ENCODE data around the gene SFRP5.

Gene SFRP5

DNA sequence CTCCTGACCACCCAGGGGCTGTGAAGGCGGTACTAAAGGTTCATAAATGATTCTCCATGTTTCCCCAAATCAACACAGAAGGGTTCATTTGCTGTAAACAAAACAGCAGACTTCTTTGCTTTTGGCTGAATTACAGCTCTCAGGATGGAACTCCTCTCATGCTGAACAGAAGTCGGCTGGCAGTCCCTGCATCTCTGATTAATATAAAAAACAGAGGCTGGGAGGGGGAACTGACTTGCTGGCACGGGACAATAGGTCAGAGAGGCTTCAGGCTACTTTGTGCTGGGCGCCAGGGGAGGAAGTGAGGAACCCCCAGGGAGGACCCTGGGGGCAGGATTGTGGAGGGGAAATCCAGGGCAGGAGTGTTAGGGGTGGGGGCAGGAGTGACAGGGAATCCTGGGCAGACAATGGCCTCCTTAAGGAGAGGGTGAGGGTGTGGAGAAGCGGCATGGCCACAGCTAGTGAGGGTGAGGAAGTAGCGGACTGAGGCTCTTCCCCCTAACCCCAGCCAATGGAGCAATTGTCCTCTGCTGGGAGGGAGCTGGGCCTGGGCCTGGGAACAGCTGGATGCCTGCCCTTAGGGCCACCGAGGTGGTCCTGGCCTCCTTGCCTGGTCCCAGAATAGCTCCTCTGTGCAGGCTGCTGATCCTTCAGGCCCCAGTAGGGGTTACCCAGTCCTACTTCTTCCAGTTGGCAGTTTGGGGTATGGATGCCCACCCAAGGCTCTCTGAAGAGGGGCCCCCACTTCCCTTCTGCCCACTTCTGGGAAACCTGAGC lies 9.2 kb upstream of the SFRP5 start:
- no peak for TF ChIP-seq NFIC (IDR thresholded peaks at IDR 0.05)
- no peak for TF ChIP-seq TEAD4 (IDR thresholded peaks at IDR 0.05)
- TF ChIP-seq CEBPB (IDR thresholded peaks at IDR 0.05), result no peak
- no peak for TF ChIP-seq TCF12 (IDR thresholded peaks at IDR 0.05; ENCODE audit: low read depth)
- TF ChIP-seq, protein P1, sequence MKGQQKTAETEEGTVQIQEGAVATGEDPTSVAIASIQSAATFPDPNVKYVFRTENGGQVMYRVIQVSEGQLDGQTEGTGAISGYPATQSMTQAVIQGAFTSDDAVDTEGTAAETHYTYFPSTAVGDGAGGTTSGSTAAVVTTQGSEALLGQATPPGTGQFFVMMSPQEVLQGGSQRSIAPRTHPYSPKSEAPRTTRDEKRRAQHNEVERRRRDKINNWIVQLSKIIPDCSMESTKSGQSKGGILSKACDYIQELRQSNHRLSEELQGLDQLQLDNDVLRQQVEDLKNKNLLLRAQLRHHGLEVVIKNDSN (IDR thresholded peaks at IDR 0.05), result no peak
- no peak for TF ChIP-seq RAD21 (IDR thresholded peaks at IDR 0.05; ENCODE audit: low read depth)
- TF ChIP-seq YY1 (IDR thresholded peaks at IDR 0.05; ENCODE audit: low read depth), result no peak
- TF ChIP-seq EGR1 (IDR thresholded peaks at IDR 0.05), result no peak
- TF ChIP-seq, protein P2, sequence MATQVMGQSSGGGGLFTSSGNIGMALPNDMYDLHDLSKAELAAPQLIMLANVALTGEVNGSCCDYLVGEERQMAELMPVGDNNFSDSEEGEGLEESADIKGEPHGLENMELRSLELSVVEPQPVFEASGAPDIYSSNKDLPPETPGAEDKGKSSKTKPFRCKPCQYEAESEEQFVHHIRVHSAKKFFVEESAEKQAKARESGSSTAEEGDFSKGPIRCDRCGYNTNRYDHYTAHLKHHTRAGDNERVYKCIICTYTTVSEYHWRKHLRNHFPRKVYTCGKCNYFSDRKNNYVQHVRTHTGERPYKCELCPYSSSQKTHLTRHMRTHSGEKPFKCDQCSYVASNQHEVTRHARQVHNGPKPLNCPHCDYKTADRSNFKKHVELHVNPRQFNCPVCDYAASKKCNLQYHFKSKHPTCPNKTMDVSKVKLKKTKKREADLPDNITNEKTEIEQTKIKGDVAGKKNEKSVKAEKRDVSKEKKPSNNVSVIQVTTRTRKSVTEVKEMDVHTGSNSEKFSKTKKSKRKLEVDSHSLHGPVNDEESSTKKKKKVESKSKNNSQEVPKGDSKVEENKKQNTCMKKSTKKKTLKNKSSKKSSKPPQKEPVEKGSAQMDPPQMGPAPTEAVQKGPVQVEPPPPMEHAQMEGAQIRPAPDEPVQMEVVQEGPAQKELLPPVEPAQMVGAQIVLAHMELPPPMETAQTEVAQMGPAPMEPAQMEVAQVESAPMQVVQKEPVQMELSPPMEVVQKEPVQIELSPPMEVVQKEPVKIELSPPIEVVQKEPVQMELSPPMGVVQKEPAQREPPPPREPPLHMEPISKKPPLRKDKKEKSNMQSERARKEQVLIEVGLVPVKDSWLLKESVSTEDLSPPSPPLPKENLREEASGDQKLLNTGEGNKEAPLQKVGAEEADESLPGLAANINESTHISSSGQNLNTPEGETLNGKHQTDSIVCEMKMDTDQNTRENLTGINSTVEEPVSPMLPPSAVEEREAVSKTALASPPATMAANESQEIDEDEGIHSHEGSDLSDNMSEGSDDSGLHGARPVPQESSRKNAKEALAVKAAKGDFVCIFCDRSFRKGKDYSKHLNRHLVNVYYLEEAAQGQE (IDR thresholded peaks at IDR 0.05; ENCODE audit: low read depth), result no peak
- TF ChIP-seq CREB1 (IDR thresholded peaks at IDR 0.05; ENCODE audit: low read depth), result no peak
- TF ChIP-seq, protein P3, sequence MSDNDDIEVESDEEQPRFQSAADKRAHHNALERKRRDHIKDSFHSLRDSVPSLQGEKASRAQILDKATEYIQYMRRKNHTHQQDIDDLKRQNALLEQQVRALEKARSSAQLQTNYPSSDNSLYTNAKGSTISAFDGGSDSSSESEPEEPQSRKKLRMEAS (IDR thresholded peaks at IDR 0.05), result no peak
- TF ChIP-seq TAF1 (IDR thresholded peaks at IDR 0.05; ENCODE audit: low read depth), result no peak
- no peak for TF ChIP-seq EP300 (IDR thresholded peaks at IDR 0.05; ENCODE audit: borderline replicate concordance)
- TF ChIP-seq FOXM1 (IDR thresholded peaks at IDR 0.05; ENCODE audit: borderline replicate concordance, low read depth), result no peak
- no peak for TF ChIP-seq ZBTB7A (IDR thresholded peaks at IDR 0.05; ENCODE audit: low read depth)

DNA sequence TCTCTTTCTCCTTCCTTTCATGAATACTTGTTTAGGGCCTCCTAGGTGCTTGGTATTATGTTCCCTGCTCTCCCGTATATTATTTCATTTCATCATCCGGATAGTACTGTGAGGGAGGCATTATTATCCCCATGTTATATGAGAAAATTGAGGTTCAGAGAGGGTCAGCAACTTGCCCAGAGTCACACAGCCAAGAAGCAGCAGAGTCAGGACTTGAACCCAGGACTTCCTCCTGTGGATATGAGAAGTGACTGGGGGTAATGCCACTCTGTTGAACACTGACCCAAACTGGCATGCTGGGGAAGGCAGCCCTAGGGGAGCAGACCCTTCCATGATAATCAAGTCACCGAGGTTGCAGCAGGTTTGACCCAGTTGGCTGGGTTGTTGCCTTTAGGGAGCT lies 8.2 kb upstream of the SFRP5 start:
- no peak for TF ChIP-seq RAD21 (IDR thresholded peaks at IDR 0.05; ENCODE audit: low read depth)
- TF ChIP-seq TCF12 (IDR thresholded peaks at IDR 0.05; ENCODE audit: low read depth), result no peak
- no peak for TF ChIP-seq NFIC (IDR thresholded peaks at IDR 0.05)

DNA sequence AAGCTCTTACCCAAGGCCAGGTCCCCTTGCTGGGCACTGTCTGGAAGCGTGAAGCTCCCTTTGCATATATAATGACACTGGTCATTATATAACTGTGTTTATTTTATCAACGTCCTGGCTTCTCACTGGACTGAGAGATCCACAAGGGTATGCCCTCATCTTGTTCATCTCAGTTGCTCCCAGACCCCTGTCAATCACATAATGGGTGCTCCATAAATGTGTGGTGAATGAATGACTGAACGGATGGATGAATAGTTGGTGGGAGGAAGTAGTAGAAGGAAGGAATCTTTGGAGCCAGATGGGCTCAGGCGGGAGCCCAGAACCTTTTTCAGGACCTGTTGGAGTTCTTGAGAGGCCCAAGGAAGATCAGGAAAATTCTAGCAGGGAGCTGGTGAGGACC lies 7.7 kb upstream of the SFRP5 start:
- no peak for TF ChIP-seq EGR1 (IDR thresholded peaks at IDR 0.05)
- TF ChIP-seq NFIC (IDR thresholded peaks at IDR 0.05), result no peak
- no peak for TF ChIP-seq TAF1 (IDR thresholded peaks at IDR 0.05; ENCODE audit: low read depth)
- no peak for TF ChIP-seq TCF12 (IDR thresholded peaks at IDR 0.05; ENCODE audit: low read depth)
- TF ChIP-seq FOXM1 (IDR thresholded peaks at IDR 0.05; ENCODE audit: borderline replicate concordance, low read depth), result no peak
- TF ChIP-seq CREB1 (IDR thresholded peaks at IDR 0.05; ENCODE audit: low read depth), result no peak
- TF ChIP-seq, protein P2 (IDR thresholded peaks at IDR 0.05; ENCODE audit: low read depth), result no peak
- TF ChIP-seq YY1 (IDR thresholded peaks at IDR 0.05; ENCODE audit: low read depth), result no peak
- no peak for TF ChIP-seq RAD21 (IDR thresholded peaks at IDR 0.05; ENCODE audit: low read depth)
- TF ChIP-seq, protein P3 (IDR thresholded peaks at IDR 0.05), result no peak
- TF ChIP-seq EP300 (IDR thresholded peaks at IDR 0.05; ENCODE audit: borderline replicate concordance), result no peak
- no peak for TF ChIP-seq CEBPB (IDR thresholded peaks at IDR 0.05)
- no peak for TF ChIP-seq TEAD4 (IDR thresholded peaks at IDR 0.05)
- TF ChIP-seq, protein P1 (IDR thresholded peaks at IDR 0.05), result no peak
- no peak for TF ChIP-seq ZBTB7A (IDR thresholded peaks at IDR 0.05; ENCODE audit: low read depth)

DNA sequence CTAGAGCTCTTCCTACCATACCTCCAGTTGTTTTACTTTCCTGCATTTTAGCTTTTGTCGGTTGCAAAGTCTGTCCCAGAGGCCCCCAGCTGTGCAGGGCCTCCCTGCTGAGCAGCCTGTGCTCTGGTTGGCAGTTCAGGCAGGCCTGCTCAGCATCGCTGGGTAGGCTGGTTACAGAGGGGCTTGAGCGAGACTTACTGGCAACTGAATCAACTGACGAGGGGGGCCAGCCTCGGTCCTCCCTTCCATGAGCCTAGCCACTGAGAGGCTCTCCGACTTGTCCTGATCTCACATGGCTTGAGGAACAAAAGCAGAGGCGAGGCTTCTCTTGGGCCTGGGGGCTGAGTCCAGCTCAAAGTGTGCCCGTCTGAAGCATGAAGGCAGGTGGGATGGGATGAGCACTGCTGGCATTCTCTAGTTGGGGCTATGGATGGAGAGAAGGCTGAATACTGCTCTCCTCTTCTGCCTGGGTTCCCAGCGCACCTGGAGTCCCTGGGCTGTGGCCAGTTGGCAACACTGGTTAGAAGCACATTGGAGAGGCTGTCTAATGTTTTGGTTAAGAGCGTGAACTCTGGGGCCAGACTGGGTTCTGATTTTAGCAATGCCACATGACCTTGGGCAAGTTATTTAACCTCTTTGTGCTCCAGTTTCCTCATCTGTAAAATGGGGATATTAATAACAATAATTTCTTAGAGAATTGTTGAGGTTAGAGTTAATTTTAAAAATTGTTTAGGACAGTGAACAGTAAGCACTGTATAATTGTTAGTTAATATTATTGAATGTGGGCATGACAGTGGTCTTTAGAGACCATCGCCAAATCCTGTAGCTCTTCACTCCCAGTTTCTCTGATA lies 6.9 kb upstream of the SFRP5 start:
- no peak for TF ChIP-seq EP300 (IDR thresholded peaks at IDR 0.05; ENCODE audit: borderline replicate concordance)
- no peak for TF ChIP-seq TCF12 (IDR thresholded peaks at IDR 0.05; ENCODE audit: low read depth)
- no peak for TF ChIP-seq ZBTB7A (IDR thresholded peaks at IDR 0.05; ENCODE audit: low read depth)
- no peak for TF ChIP-seq TAF1 (IDR thresholded peaks at IDR 0.05; ENCODE audit: low read depth)
- no peak for TF ChIP-seq CREB1 (IDR thresholded peaks at IDR 0.05; ENCODE audit: low read depth)
- TF ChIP-seq, protein P3 (IDR thresholded peaks at IDR 0.05), result no peak
- no peak for TF ChIP-seq NFIC (IDR thresholded peaks at IDR 0.05)
- no peak for TF ChIP-seq FOXM1 (IDR thresholded peaks at IDR 0.05; ENCODE audit: borderline replicate concordance, low read depth)
- TF ChIP-seq EGR1 (IDR thresholded peaks at IDR 0.05), result no peak
- TF ChIP-seq TEAD4 (IDR thresholded peaks at IDR 0.05), result no peak
- TF ChIP-seq, protein P2 (IDR thresholded peaks at IDR 0.05; ENCODE audit: low read depth), result no peak

Data from Ishikawa (cell line).